GM23338 (cell line): ENCODE measurements around the gene MCC.

ENCODE experiments used
- CREB1 ChIP-seq: fragments of 250-450 bp; sonication (Bioruptor Pico); IDR thresholded peaks from 2 replicates; pipeline ENCODE4 v1.5.0; 2020; ENCODE audit warnings: low read depth, mild to moderate bottlenecking, moderate library complexity
- CTCF ChIP-seq, 2 experiments: fragments of 200-600 bp in 1 of 2; sonication (generic) in 1 of 2; conservative IDR thresholded peaks; 2 replicates each; pipeline versions ENCODE4 v1.5.1 to v1.6.1; 2016 to 2017; ENCODE audit warnings: antibody characterized with exemption in 2 of 2, low read depth in 2 of 2, mild to moderate bottlenecking in 2 of 2, moderate library complexity in 1 of 2
- ETS1 ChIP-seq: IDR thresholded peaks from 2 replicates; pipeline ENCODE4 v1.6.1; 2016; ENCODE audit warnings: antibody characterized with exemption
- EZH2 ChIP-seq: fragments of 200-600 bp; sonication (generic); IDR thresholded peaks from one replicate; pipeline ENCODE4 v1.8.0; 2017; ENCODE audit warnings: antibody characterized with exemption, mild to moderate bottlenecking, low read depth; ENCODE audit not compliant: unreplicated experiment
- EZH2phosphoT487 ChIP-seq: fragments of 200-600 bp; sonication (generic); IDR thresholded peaks from one replicate; pipeline ENCODE4 v1.8.1; 2018; ENCODE audit warnings: antibody characterized with exemption; ENCODE audit not compliant: unreplicated experiment
- JUNB ChIP-seq: IDR thresholded peaks from one replicate; pipeline ENCODE4 v1.6.1; 2016; ENCODE audit warnings: antibody characterized with exemption; ENCODE audit not compliant: unreplicated experiment
- NANOG ChIP-seq: IDR thresholded peaks from 2 replicates; pipeline ENCODE4 v1.6.1; 2016; ENCODE audit warnings: antibody characterized with exemption, borderline replicate concordance
- POLR2AphosphoS5 ChIP-seq: IDR thresholded peaks from 2 replicates; pipeline ENCODE4 v1.6.1; 2016; ENCODE audit warnings: antibody characterized with exemption, low read depth
- REST ChIP-seq: IDR thresholded peaks from one replicate; pipeline ENCODE4 v1.6.1; 2018; ENCODE audit warnings: antibody characterized with exemption; ENCODE audit not compliant: unreplicated experiment
- STAT1 ChIP-seq: IDR thresholded peaks from one replicate; pipeline ENCODE4 v1.6.1; 2016; ENCODE audit warnings: antibody characterized with exemption; ENCODE audit not compliant: unreplicated experiment
- ZNF114 ChIP-seq: fragments of 250-450 bp; sonication (Bioruptor Pico); IDR thresholded peaks from 2 replicates; pipeline ENCODE4 v1.5.0; 2020; ENCODE audit warnings: mild to moderate bottlenecking, moderate library complexity
- ZNF462 ChIP-seq: fragments of 250-450 bp; sonication (Bioruptor Pico); IDR thresholded peaks from 2 replicates; pipeline ENCODE4 v1.5.0; 2020; ENCODE audit warnings: mild to moderate bottlenecking, moderate library complexity

- TF ChIP-seq CTCF (conservative IDR thresholded peaks at IDR 0.05; ENCODE audit: low read depth in 2 of 2) (no peak), EZH2phosphoT487 (no peak), CREB1 (CRISPR knock-in tag) (no peak), POLR2AphosphoS5 (no peak), EZH2 (no peak), STAT1 (no peak), REST (no peak), ETS1 (no peak), ZNF114 (no peak), NANOG (no peak), JUNB (no peak), ZNF462 (CRISPR knock-in tag) (no peak)
These were observed 429.5 kb downstream of the MCC start for GRCh38 chr5:113058706-113059226.
